NCI-H146 treated with DMSO at 0.1 percent for 48 hours (cell line): ENCODE data around the gene TLL1.

Experiments used
- DNase-seq: peaks from one replicate; lab custom pipeline; 2025; ENCODE audit not compliant: unreplicated experiment; lab: John Stamatoyannopoulos, UW

The TLL1 gene

GRCh38 chr4:166143227-166143626 lies 270.2 kb downstream of the TLL1 start:
- no peak for DNase-seq

- DNase-seq, result no peak
These were observed 271.6 kb downstream of the TLL1 start for GRCh38 chr4:166144607-166145006.

- peak; percentile 25 for DNase-seq
These were observed 273.9 kb downstream of the TLL1 start for GRCh38 chr4:166146806-166147540.
